GM12878 (cell line): Measurements from ENCODE around the gene TM4SF4. TPM values are rescaled to one million over a fixed set of nuclear protein-coding genes. Genes with fewer than 3 reads are reported as not detected.

Experiments
- ATAC-seq: fragments of 200-7000 bp; cut with Tn5 transposase; 3 replicates; pipeline ENCODE4 v1.9.1; 2020; ENCODE audit warnings: mild to moderate bottlenecking, moderate library complexity
- BruUV-seq: library from RNA; stranded (reverse); fragments of 400-500 nt; replicated peaks from 2 replicates; lab custom pipeline; 2021; lab: Mats Ljungman, UMichigan
- CTCF ChIA-PET: fragments of 300-600 bp; sonication (Branson Sonifier 250); formaldehyde crosslinking; extraction: SDS; loops from one replicate; lab custom pipeline; 2021; ENCODE audit warnings: inconsistent platforms; lab: Yijun Ruan, JAX
- POLR2A ChIA-PET: fragments of 350-600 bp; formaldehyde crosslinking; extraction: SDS; loops from one replicate; lab custom pipeline; 2021; ENCODE audit warnings: inconsistent platforms; lab: Charles Lee
- RAD21 ChIA-PET: fragments of 300-600 bp; sonication (Branson Sonifier 250); formaldehyde crosslinking; loops from one replicate; lab custom pipeline; 2023; ENCODE audit warnings: antibody characterized with exemption; ENCODE audit not compliant: unreplicated experiment; lab: Charles Lee
- SMC1A ChIA-PET: fragments of 300-600 bp; sonication (Branson Sonifier 250); formaldehyde crosslinking; loops from one replicate; lab custom pipeline; 2023; ENCODE audit not compliant: unreplicated experiment, uncharacterized antibody; lab: Charles Lee
- DNase-seq: peaks from one replicate; pipeline ENCODE4 v3.0.0-alpha.2; 2011; ENCODE audit warnings: low read depth, low spot score
- FAIRE-seq: peaks from 3 replicates; lab custom pipeline; 2011; peaks lifted over from hg19 to GRCh38; lab: Jason Lieb, UNC
- H2AFZ ChIP-seq: 2 replicates; pipeline ENCODE4 v1.6.0; 2011; ENCODE audit warnings: low read depth, low read length, control low read depth; ENCODE audit not compliant: control insufficient read depth
- H3K27ac ChIP-seq: 2 replicates; pipeline ENCODE4 v1.5.1; 2011; ENCODE audit warnings: control low read depth; ENCODE audit not compliant: control insufficient read depth, insufficient read depth
- H3K27me3 ChIP-seq, 2 experiments: replicated peaks in 1 of 2; 2 replicates each; pipeline versions ENCODE4 v1.6.0 to v1.6.1; 2011; ENCODE audit warnings: low read length in 1 of 2; ENCODE audit not compliant: control insufficient read depth in 2 of 2, insufficient read depth in 2 of 2
- H3K36me3 ChIP-seq, 2 experiments: 2 replicates each; pipeline ENCODE4 v1.5.1; 2011; ENCODE audit warnings: low read length in 1 of 2; ENCODE audit not compliant: control insufficient read depth in 2 of 2, insufficient read depth in 2 of 2
- H3K4me1 ChIP-seq: 2 replicates; pipeline ENCODE4 v1.6.1; 2011; ENCODE audit warnings: mild to moderate bottlenecking, low read length, moderate library complexity, mixed read lengths; ENCODE audit not compliant: control insufficient read depth, insufficient read depth
- H3K4me2 ChIP-seq: 2 replicates; pipeline ENCODE4 v1.6.0; 2011; ENCODE audit warnings: control low read depth; ENCODE audit not compliant: control insufficient read depth, insufficient read depth
- H3K4me3 ChIP-seq: fragments of 200-600 bp; sonication (generic); 2 replicates; pipeline ENCODE4 v1.5.1; 2016
- H3K79me2 ChIP-seq: 2 replicates; pipeline ENCODE4 v1.6.0; 2011; ENCODE audit warnings: low read length; ENCODE audit not compliant: control insufficient read depth, insufficient read depth
- H3K9ac ChIP-seq: 2 replicates; pipeline ENCODE4 v1.8.0; 2011; ENCODE audit warnings: low read length, control low read depth, mixed read lengths; ENCODE audit not compliant: control insufficient read depth, insufficient read depth
- H3K9me3 ChIP-seq: replicated peaks from 3 replicates; pipeline ENCODE4 v1.5.1; 2011; ENCODE audit warnings: mild to moderate bottlenecking, low read length; ENCODE audit not compliant: control insufficient read depth, insufficient read depth
- H4K20me1 ChIP-seq: 2 replicates; pipeline ENCODE4 v1.6.0; 2011; ENCODE audit not compliant: control insufficient read depth, insufficient read depth
- ATF7 ChIP-seq: fragments of 450-650 bp; IDR thresholded peaks from 2 replicates; pipeline ENCODE4 v1.6.1; 2016; ENCODE audit warnings: low read depth, mild to moderate bottlenecking
- CEBPB ChIP-seq, 2 experiments: fragments of 150-350 bp in 1 of 2; IDR thresholded peaks; 2 replicates each; pipeline ENCODE4 v1.6.1; 2012 to 2014; ENCODE audit warnings: low read depth in 2 of 2, low read length in 2 of 2, borderline replicate concordance in 1 of 2, inconsistent platforms in 1 of 2
- HCFC1 ChIP-seq: fragments of 150-350 bp; IDR thresholded peaks from 2 replicates; pipeline ENCODE4 v1.6.1; 2014; ENCODE audit warnings: low read length
- KAT2A ChIP-seq: conservative IDR thresholded peaks from 2 replicates; pipeline ENCODE4 v1.6.1; 2011; ENCODE audit warnings: low read depth, low read length; ENCODE audit not compliant: control insufficient read depth
- MTA2 ChIP-seq: fragments of 450-650 bp; IDR thresholded peaks from 2 replicates; pipeline ENCODE4 v1.6.1; 2016; ENCODE audit warnings: low read depth, mild to moderate bottlenecking, moderate library complexity
- NFXL1 ChIP-seq: fragments of 450-650 bp; IDR thresholded peaks from 2 replicates; pipeline ENCODE4 v1.6.1; 2017; ENCODE audit warnings: antibody characterized with exemption, mild to moderate bottlenecking, borderline replicate concordance
- NR2C2 ChIP-seq: IDR thresholded peaks from 2 replicates; pipeline ENCODE4 v1.6.1; 2011; ENCODE audit warnings: borderline replicate concordance, low read depth; ENCODE audit not compliant: control insufficient read depth, insufficient read length
- PAX8 ChIP-seq: fragments of 450-650 bp; IDR thresholded peaks from 2 replicates; pipeline ENCODE4 v1.6.1; 2017; ENCODE audit warnings: mild to moderate bottlenecking, moderate library complexity
- POLR2A ChIP-seq: IDR thresholded peaks from 2 replicates; pipeline ENCODE4 v1.6.1; 2011; ENCODE audit warnings: low read depth, mild to moderate bottlenecking, low read length
- SIX5 ChIP-seq: IDR thresholded peaks from 2 replicates; pipeline ENCODE4 v1.6.1; 2011; ENCODE audit warnings: mild to moderate bottlenecking, low read depth, low read length, moderate library complexity; ENCODE audit not compliant: severe bottlenecking
- SREBF2 ChIP-seq: IDR thresholded peaks from 2 replicates; pipeline ENCODE4 v1.6.1; 2012; ENCODE audit warnings: mild to moderate bottlenecking, low read length
- ZSCAN29 ChIP-seq: fragments of 450-650 bp; IDR thresholded peaks from 2 replicates; pipeline ENCODE4 v1.6.1; 2017; ENCODE audit warnings: mild to moderate bottlenecking, moderate library complexity
- WGBS: methylation state at CpG from one replicate; pipeline ENCODE4 v1.1.6; 2016; ENCODE audit warnings: low lambda C conversion rate; ENCODE audit not compliant: insufficient replicate concordance, insufficient coverage; ENCODE audit errors: missing lambda C conversion rate; 5-methylcytosine and 5-hydroxymethylcytosine counted together
- in situ Hi-C: fragments of 300-500 bp; cut with MboI; formaldehyde crosslinking; loops from 9 replicates; pipeline ENCODE4 v1.14.3; 2018; ENCODE audit warnings: mixed read lengths
- intact Hi-C: fragments of 100-400 bp; cut with micrococcal nuclease; formaldehyde crosslinking; loops from one replicate; pipeline ENCODE4 v1.14.2; 2022; ENCODE audit not compliant: unreplicated experiment
- polyA plus RNA-seq, 11 experiments: library from polyadenylated mRNA; depleted of rRNA in 4 of 11; unstranded in 6 of 11; stranded (reverse) in 5 of 11; fragments of >200 nt; fragmentation: Nextera tagmentation in 4 of 11; fragmentation: Illumina TruSeq in 1 of 11; extraction: Ambion mirVana in 4 of 11; extraction: Trizol in 1 of 11; gene quantifications; 1 replicate in 1 of 11; 2 replicates in 10 of 11; pipeline versions ENCODE4 v1.2.1 to v1.2.3, GENCODE V29; 2011 to 2016; ENCODE audit warnings: inconsistent platforms in 2 of 11, missing spikeins in 2 of 11, low read depth in 1 of 11
- total RNA-seq, 4 experiments: library from RNA; depleted of rRNA in 3 of 4; stranded (reverse); fragments of >200 nt in 3 of 4; fragmentation: Illumina TruSeq in 1 of 4; extraction: Trizol in 1 of 4; gene quantifications; 2 replicates each; pipeline versions ENCODE4 v1.2.1 to v1.2.3, GENCODE V29; 2013 to 2021
- TF ChIP-seq, protein P1 (sequence below): fragments of 450-650 bp; IDR thresholded peaks from 2 replicates; pipeline ENCODE4 v1.6.1; 2017; ENCODE audit warnings: low read depth, mild to moderate bottlenecking, moderate library complexity
- TF ChIP-seq, protein P2 (sequence below): fragments of 450-650 bp; IDR thresholded peaks from 2 replicates; pipeline ENCODE4 v1.6.1; 2016; ENCODE audit warnings: mild to moderate bottlenecking
- TF ChIP-seq, protein P3 (sequence below): fragments of 150-350 bp; IDR thresholded peaks from 2 replicates; pipeline ENCODE4 v1.6.1; 2016; ENCODE audit warnings: low read depth, low read length

Gene TM4SF4
- total and polyA plus RNA-seq, 10 of the 15 experiments (the other 5 are each of a cell fraction or from before 2014, with no cell fraction given) = 0.06 to 1.3 TPM; not detected in 8

DNA sequence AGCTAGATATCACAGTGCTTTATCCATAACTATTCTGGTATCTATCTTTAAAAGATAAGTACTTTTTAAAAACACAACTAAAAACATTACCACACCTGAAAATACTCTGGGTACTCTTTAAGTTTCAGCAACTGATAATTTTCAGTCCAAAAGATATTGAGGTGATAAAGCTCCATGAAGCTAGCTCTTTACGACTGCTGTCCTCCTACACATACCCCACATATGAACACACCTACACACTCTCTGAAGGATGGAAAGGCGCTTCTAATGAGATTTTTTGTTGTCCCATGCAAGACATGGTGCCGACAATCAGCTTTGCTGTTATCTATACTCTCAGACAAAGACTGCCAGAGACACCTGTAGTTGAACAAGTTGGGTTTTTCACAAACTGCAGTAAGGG, 19.1 kb upstream of the TM4SF4 start:
- SMC1A ChIA-PET = interaction anchor here (1.4 to 1.7 kb wide), 2 partner anchors 18 to 38 kb away, joined by 4 read pairs; no protein-coding TSS in a partner anchor
- TF ChIP-seq NFXL1 (no peak), PAX8 (no peak), ATF7 (no peak), POLR2A (no peak), SIX5 (no peak), CEBPB (IDR thresholded peaks at IDR 0.05; ENCODE audit: borderline replicate concordance in 1 of 2, low read depth in 2 of 2, low read length in 2 of 2) (no peak), SREBF2 (no peak), ZSCAN29 (no peak), HCFC1 (no peak), KAT2A (no peak), NR2C2 (no peak), MTA2 (no peak)
- TF ChIP-seq, protein P1, sequence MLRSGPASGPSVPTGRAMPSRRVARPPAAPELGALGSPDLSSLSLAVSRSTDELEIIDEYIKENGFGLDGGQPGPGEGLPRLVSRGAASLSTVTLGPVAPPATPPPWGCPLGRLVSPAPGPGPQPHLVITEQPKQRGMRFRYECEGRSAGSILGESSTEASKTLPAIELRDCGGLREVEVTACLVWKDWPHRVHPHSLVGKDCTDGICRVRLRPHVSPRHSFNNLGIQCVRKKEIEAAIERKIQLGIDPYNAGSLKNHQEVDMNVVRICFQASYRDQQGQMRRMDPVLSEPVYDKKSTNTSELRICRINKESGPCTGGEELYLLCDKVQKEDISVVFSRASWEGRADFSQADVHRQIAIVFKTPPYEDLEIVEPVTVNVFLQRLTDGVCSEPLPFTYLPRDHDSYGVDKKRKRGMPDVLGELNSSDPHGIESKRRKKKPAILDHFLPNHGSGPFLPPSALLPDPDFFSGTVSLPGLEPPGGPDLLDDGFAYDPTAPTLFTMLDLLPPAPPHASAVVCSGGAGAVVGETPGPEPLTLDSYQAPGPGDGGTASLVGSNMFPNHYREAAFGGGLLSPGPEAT = no peak
- TF ChIP-seq, protein P2, sequence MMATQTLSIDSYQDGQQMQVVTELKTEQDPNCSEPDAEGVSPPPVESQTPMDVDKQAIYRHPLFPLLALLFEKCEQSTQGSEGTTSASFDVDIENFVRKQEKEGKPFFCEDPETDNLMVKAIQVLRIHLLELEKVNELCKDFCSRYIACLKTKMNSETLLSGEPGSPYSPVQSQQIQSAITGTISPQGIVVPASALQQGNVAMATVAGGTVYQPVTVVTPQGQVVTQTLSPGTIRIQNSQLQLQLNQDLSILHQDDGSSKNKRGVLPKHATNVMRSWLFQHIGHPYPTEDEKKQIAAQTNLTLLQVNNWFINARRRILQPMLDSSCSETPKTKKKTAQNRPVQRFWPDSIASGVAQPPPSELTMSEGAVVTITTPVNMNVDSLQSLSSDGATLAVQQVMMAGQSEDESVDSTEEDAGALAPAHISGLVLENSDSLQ = no peak
- TF ChIP-seq, protein P3, sequence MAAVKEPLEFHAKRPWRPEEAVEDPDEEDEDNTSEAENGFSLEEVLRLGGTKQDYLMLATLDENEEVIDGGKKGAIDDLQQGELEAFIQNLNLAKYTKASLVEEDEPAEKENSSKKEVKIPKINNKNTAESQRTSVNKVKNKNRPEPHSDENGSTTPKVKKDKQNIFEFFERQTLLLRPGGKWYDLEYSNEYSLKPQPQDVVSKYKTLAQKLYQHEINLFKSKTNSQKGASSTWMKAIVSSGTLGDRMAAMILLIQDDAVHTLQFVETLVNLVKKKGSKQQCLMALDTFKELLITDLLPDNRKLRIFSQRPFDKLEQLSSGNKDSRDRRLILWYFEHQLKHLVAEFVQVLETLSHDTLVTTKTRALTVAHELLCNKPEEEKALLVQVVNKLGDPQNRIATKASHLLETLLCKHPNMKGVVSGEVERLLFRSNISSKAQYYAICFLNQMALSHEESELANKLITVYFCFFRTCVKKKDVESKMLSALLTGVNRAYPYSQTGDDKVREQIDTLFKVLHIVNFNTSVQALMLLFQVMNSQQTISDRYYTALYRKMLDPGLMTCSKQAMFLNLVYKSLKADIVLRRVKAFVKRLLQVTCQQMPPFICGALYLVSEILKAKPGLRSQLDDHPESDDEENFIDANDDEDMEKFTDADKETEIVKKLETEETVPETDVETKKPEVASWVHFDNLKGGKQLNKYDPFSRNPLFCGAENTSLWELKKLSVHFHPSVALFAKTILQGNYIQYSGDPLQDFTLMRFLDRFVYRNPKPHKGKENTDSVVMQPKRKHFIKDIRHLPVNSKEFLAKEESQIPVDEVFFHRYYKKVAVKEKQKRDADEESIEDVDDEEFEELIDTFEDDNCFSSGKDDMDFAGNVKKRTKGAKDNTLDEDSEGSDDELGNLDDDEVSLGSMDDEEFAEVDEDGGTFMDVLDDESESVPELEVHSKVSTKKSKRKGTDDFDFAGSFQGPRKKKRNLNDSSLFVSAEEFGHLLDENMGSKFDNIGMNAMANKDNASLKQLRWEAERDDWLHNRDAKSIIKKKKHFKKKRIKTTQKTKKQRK = no peak
- intact Hi-C loops = no loop called here

More for the DNA sequence above, 19.1 kb upstream of the TM4SF4 start:
- Histone ChIP-seq H3K9ac (no peak overlapping the region), H3K36me3 (no peaks in the 10 kb centered on the region), H3K27me3 (no peaks in the 10 kb centered on the region), H3K4me2 (no peak overlapping the region), H2AFZ (no peak overlapping the region), H3K4me1 (no peaks in the 10 kb centered on the region), H3K4me3 (no peak overlapping the region), H3K79me2 (no peaks in the 10 kb centered on the region), H3K9me3 (peaks cover 6% of the 10 kb centered on the region), H4K20me1 (no peaks in the 10 kb centered on the region), H3K27ac (no peak overlapping the region)
- BruUV-seq = no TSS peak
- ATAC-seq (no peak), DNase-seq (no peak), FAIRE-seq (no peak)
- in situ Hi-C loops = no loop called here
- ChIA-PET POLR2A (interaction anchor here (0.8 kb wide), 1 partner anchor 11 kb away, joined by 3 read pairs; no protein-coding TSS in a partner anchor), CTCF (interaction anchor here (0.9 to 1.0 kb wide), 2 partner anchors 26 to 92 kb away, joined by 3 read pairs; no protein-coding TSS in a partner anchor), RAD21 (interaction anchor here (0.6 to 0.9 kb wide), 2 partner anchors 24 to 513 kb away, joined by 3 read pairs; no protein-coding TSS in a partner anchor)
- 31% methylated on average over 3 of the region's 3 CpGs for WGBS
